Neural crest cell (in vitro differentiated cells): Measurements from ENCODE around the gene ACAD8. TPM values are rescaled to one million over a fixed set of nuclear protein-coding genes. Genes with fewer than 3 reads are reported as not detected.

Experiments
- DNase-seq: peaks from one replicate; pipeline ENCODE4 v3.0.0; 2021; ENCODE audit warnings: low read depth, mixed read lengths, low spot score
- H3K27ac Mint-ChIP-seq: one replicate; pipeline ENCODE4 v1.8.0; 2021; ENCODE audit warnings: mild to moderate bottlenecking, mixed read lengths; ENCODE audit not compliant: unreplicated experiment
- H3K27me3 Mint-ChIP-seq: 2 replicates; pipeline ENCODE4 v1.8.0; 2021; ENCODE audit warnings: low read depth, mild to moderate bottlenecking, mixed read lengths
- H3K36me3 Mint-ChIP-seq: 2 replicates; pipeline ENCODE4 v1.8.0; 2021; ENCODE audit warnings: low read depth, mild to moderate bottlenecking, mixed read lengths
- H3K4me1 Mint-ChIP-seq: 2 replicates; pipeline ENCODE4 v1.8.0; 2021; ENCODE audit warnings: mixed read lengths
- H3K4me3 Mint-ChIP-seq: one replicate; pipeline ENCODE4 v1.8.0; 2021; ENCODE audit warnings: mild to moderate bottlenecking, mixed read lengths
- H3K9me3 Mint-ChIP-seq: 2 replicates; pipeline ENCODE4 v1.8.0; 2021; ENCODE audit warnings: mixed read lengths
- CTCF ChIP-seq: fragments of 200-600 bp; sonication (generic); conservative IDR thresholded peaks from 2 replicates; pipeline ENCODE4 v1.5.0; 2021; ENCODE audit warnings: antibody characterized with exemption, mild to moderate bottlenecking
- total RNA-seq: library from RNA; stranded (reverse); gene quantifications from 2 replicates; pipeline ENCODE4 v1.2.1, GENCODE V29; 2021

ACAD8 gene
- total RNA-seq, 1 donor from 2014 or later, result 28.5 TPM

- Mint-ChIP-seq H3K4me3 (no peak overlapping the region), H3K27me3 (no peaks in the 10 kb centered on the region), H3K36me3 (peaks cover 6% of the 10 kb centered on the region), H3K4me1 (peaks cover 4% of the 10 kb centered on the region), H3K9me3 (no peaks in the 10 kb centered on the region), H3K27ac (no peak overlapping the region)
- no peak for DNase-seq
- no peak for TF ChIP-seq CTCF
Observed at GRCh38 chr11:134235399-134235798, 18.0 kb upstream of the ACAD8 start.

GRCh38 chr11:134236834-134237556, 16.4 kb upstream of the ACAD8 start:
- no peaks in the 10 kb centered on the region for H3K27me3 Mint-ChIP-seq
- H3K36me3 Mint-ChIP-seq, result peaks cover 6% of the 10 kb centered on the region
- no peak for TF ChIP-seq CTCF
- no peaks in the 10 kb centered on the region for H3K9me3 Mint-ChIP-seq
- no peak overlapping the region for H3K4me3 Mint-ChIP-seq
- no peak overlapping the region for H3K27ac Mint-ChIP-seq
- no peaks in the 10 kb centered on the region for H3K4me1 Mint-ChIP-seq
- DNase-seq, result no peak

GRCh38 chr11:134237557-134237922, 15.8 kb upstream of the ACAD8 start:
- Mint-ChIP-seq H3K36me3 (peaks cover 8% of the 10 kb centered on the region), H3K27ac (no peak overlapping the region), H3K4me1 (no peaks in the 10 kb centered on the region), H3K4me3 (no peak overlapping the region), H3K27me3 (no peaks in the 10 kb centered on the region), H3K9me3 (no peaks in the 10 kb centered on the region)
- no peak for DNase-seq
- TF ChIP-seq CTCF, result no peak

GRCh38 chr11:134238956-134239355, 14.4 kb upstream of the ACAD8 start:
- no peaks in the 10 kb centered on the region for H3K27me3 Mint-ChIP-seq
- peaks cover 10% of the 10 kb centered on the region for H3K36me3 Mint-ChIP-seq
- H3K9me3 Mint-ChIP-seq, result no peaks in the 10 kb centered on the region
- no peak overlapping the region for H3K4me3 Mint-ChIP-seq
- no peak for TF ChIP-seq CTCF
- DNase-seq, result no peak
- H3K27ac Mint-ChIP-seq, result no peak overlapping the region
- no peaks in the 10 kb centered on the region for H3K4me1 Mint-ChIP-seq

- Mint-ChIP-seq H3K36me3 (peaks cover 9% of the 10 kb centered on the region), H3K4me1 (no peaks in the 10 kb centered on the region), H3K9me3 (no peaks in the 10 kb centered on the region), H3K4me3 (no peak overlapping the region), H3K27me3 (no peaks in the 10 kb centered on the region), H3K27ac (no peak overlapping the region)
- no peak for TF ChIP-seq CTCF
- DNase-seq, result no peak
Observed at GRCh38 chr11:134240592-134240991, 12.8 kb upstream of the ACAD8 start.
